HG03045 (cell line): ENCODE measurements around the gene STAT2.

Experiments
- ATAC-seq: cut with Tn5 transposase; IDR thresholded peaks from one replicate; pipeline ENCODE4 v1.9.1; 2021; ENCODE audit warnings: mild to moderate bottlenecking, moderate library complexity; ENCODE audit not compliant: unreplicated experiment

The STAT2 gene

DNA sequence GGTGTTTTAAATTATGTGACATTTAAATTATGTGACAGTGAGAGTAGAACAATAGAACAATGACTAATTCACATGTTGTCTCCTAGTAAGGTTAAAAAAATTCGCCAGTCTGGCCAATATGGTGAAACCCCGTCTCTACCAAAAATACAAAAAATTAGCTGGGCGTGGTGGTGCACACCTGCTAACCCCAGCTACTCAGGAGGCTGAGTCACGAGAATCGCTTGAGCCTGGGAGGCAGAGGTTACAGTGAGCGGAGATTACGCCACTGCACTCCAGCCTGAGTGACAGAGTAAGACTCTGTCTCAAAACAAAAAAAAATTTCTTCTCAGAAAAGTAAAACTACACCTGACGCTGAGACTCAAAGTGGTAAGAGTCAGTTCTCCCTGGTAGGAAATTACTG is 62.5 kb downstream of the STAT2 start:
- no peak for ATAC-seq

DNA sequence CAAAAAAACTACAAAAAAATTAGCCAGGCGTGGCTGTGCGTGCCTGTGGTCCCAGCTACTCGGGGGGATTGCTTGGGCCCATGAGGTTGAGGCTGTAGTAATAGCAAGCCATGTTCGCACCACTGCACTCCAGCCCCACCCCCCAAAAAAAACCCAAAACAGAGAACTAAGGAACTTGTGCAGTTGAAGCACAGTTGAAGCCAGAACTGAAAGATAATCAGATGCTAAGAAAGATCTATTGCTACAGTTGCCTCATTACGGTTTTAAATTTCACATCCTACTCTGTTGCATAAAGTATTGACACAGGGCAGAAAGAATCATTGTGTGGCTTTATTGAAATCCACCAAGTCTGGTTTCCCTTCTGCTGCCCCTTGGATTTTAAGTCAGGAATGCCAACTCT is 63.6 kb downstream of the STAT2 start:
- ATAC-seq = no peak

- ATAC-seq = no peak
Measured at GRCh38 chr12:56293795-56294194, 66.1 kb downstream of the STAT2 start.
